Neural cell (in vitro differentiated cells): Measurements from ENCODE around the gene HOXA10.

Experiments used
- CTCF ChIP-seq: fragments of 450-650 bp; IDR thresholded peaks from 2 replicates; pipeline ENCODE4 v1.5.1; 2014; ENCODE audit warnings: antibody characterized with exemption, mild to moderate bottlenecking, moderate library complexity; ENCODE audit not compliant: poor library complexity, severe bottlenecking
- EP300 ChIP-seq: fragments of 450-650 bp; conservative IDR thresholded peaks from 2 replicates; pipeline ENCODE4 v1.6.1; 2014; ENCODE audit warnings: antibody characterized with exemption, mild to moderate bottlenecking, moderate library complexity; ENCODE audit not compliant: poor library complexity, severe bottlenecking
- EZH2 ChIP-seq: fragments of 200-600, 300-800 bp; shearing (Covaris generic), sonication (generic); IDR thresholded peaks from 2 replicates; pipeline ENCODE4 v1.6.1; 2014; ENCODE audit warnings: antibody characterized with exemption, low read length, borderline replicate concordance, mild to moderate bottlenecking; ENCODE audit not compliant: insufficient read depth, poor library complexity, severe bottlenecking
- POLR2AphosphoS5 ChIP-seq: IDR thresholded peaks from 2 replicates; pipeline ENCODE4 v1.6.1; 2012
- RAD21 ChIP-seq: fragments of 450-650 bp; conservative IDR thresholded peaks from 2 replicates; pipeline ENCODE4 v1.6.1; 2014; ENCODE audit warnings: antibody characterized with exemption, mild to moderate bottlenecking, moderate library complexity
- REST ChIP-seq: IDR thresholded peaks from 2 replicates; pipeline ENCODE4 v1.6.1; 2012; ENCODE audit warnings: borderline replicate concordance
- SMC3 ChIP-seq: fragments of 450-650 bp; conservative IDR thresholded peaks from 2 replicates; pipeline ENCODE4 v1.6.1; 2014; ENCODE audit warnings: antibody characterized with exemption, mild to moderate bottlenecking, moderate library complexity; ENCODE audit not compliant: poor library complexity
- TAF1 ChIP-seq: IDR thresholded peaks from 2 replicates; pipeline ENCODE4 v1.6.1; 2012; ENCODE audit warnings: low read depth

- TF ChIP-seq EZH2 (peak; percentile 26), CTCF (no peak), EP300 (no peak), SMC3 (no peak), POLR2AphosphoS5 (no peak), REST (no peak), TAF1 (no peak), RAD21 (no peak)
These were observed 15.3 kb upstream of the HOXA10 start for GRCh38 chr7:27189295-27189996.
